ENCODE measurements around the gene PLA2G2C. TPM values are rescaled to one million over a fixed set of nuclear protein-coding genes. Genes with fewer than 3 reads are reported as not detected.
"Not testable (repeated sequence)": the region's sequence is repeated elsewhere in the genome, so short reads cannot be mapped to it uniquely, and the experiment has no call there.

Gene PLA2G2C
- polyA plus RNA-seq, 2 donors = 0.07 to 0.14 TPM

DNA sequence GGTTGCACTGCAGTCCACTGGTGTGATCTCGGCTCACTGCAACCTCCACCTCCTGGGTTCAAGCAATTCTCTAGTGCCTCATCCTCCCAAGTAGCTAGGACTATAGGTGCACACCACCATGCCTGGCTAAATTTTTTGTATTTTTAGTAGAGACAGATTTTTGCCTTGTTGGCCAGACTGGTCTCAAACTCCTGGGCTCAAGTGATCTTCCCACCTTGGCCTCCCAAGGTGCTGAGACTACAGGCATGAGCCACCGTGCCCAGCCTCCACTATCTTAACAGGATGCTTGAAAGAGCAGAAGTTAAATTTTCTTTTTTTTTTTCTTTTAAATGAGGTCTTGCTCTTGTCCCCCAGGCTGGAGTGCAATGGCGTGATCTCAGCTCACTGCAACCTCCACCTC is 55.8 kb downstream of the PLA2G2C start:
- 93 to 94% methylated on average over 3 of the region's 3 CpGs for WGBS, 2 donors
- not testable (repeated sequence) for H3K4me1 ChIP-seq (ENCODE audit: control insufficient read depth in 2 of 2, insufficient read depth in 2 of 2, low read length in 1 of 2); H3K27me3 ChIP-seq (ENCODE audit: control insufficient read depth in 1 of 2, insufficient read depth in 2 of 2, low read length in 2 of 2)

DNA sequence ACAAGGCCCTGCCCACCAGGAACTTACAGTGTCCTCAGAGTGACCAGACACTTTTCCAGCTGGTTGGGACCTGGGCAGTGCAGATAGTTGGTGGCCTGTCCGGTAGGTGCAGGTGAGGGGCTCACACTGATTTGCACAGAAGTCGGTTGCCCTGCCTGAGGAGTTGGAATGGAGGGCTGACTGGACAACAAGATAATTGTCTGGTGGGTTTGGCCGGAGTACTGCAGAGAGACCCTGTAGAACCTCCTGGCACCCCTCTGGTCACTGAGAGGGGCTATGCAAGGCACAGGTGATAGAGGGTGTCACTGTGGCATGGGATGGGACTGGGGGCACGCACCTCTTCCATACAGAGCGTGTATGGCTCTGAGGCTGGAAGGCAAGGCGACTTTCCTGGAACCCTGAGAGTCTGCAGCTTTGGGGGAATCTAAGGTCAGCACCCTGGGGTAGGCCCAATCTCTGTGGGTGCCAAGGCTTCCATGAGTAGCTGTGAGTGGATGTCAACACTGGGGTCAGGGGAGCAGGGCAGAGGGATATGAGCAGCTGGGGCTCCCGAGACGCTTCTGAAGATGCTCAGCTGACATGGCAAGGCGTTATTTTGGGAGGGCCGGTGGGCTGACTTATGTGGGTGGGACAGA is 59.4 kb downstream of the PLA2G2C start:
- 97% methylated on average over 10 of the region's 10 CpGs for WGBS, 2 donors
- Histone ChIP-seq H3K9me3 (ENCODE audit: control insufficient read depth in 2 of 2, insufficient read depth in 1 of 2, low read depth in 1 of 2, low read length in 1 of 2) (no peaks in the 10 kb centered on the region), H3K27me3 (ENCODE audit: control insufficient read depth in 1 of 2, insufficient read depth in 2 of 2, low read length in 2 of 2) (no peaks in the 10 kb centered on the region), H3K4me3 (ENCODE audit: low read depth in 1 of 2, low read length in 2 of 2) (no peak overlapping the region), H3K27ac (ENCODE audit: low read depth in 2 of 2, low read length in 1 of 2) (no peak overlapping the region), H3K36me3 (ENCODE audit: control insufficient read depth in 2 of 2, insufficient read depth in 2 of 2, low read length in 1 of 2) (no peaks in the 10 kb centered on the region), H3K4me1 (ENCODE audit: control insufficient read depth in 2 of 2, insufficient read depth in 2 of 2, low read length in 1 of 2) (peaks cover 0 to 5% of the 10 kb centered on the region in 2 donors)

More for the DNA sequence above, 55.8 kb downstream of the PLA2G2C start:
- H3K4me3 ChIP-seq (ENCODE audit: low read depth in 1 of 2, low read length in 2 of 2); H3K9me3 ChIP-seq (ENCODE audit: control insufficient read depth in 2 of 2, insufficient read depth in 1 of 2, low read depth in 1 of 2, low read length in 1 of 2); H3K36me3 ChIP-seq (ENCODE audit: control insufficient read depth in 2 of 2, insufficient read depth in 2 of 2, low read length in 1 of 2); H3K27ac ChIP-seq (ENCODE audit: low read depth in 2 of 2, low read length in 1 of 2): not testable (repeated sequence)

DNA sequence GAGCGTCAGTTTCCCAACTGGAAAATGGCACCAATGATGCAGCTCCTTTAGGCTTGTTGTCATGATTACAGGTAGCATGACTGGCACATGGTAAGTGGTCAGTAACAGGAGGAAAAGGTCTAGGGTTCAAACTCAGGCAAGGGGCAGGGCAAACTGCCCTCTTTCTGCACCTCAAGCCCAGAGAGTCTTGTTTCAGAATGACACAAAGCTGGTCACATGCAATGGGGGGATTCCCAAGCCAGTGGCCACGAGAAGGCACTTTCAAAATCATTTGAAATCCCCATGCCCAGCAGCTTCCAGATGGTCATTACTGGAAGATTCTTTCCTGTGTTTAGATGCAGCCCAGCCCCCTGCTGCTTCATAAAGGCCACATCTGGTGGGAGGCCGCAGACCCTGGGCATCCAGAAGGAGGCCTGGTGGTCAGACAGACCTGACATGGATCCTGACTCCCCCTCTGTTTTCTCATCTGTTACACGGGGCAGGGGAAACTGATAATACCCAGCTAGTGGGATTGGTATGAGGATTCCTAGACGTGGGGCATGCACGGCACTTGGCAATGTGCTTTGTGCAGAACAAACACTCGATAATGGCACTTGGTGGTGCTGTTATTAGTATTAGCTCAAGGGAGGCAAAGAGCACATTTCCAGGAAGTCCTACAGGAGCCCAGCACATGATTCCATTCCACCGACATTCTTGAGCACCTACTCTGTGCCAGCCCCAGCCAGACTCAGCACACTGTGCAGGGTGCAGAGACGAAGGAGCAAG is 60.1 kb downstream of the PLA2G2C start:
- no peak overlapping the region for H3K27ac ChIP-seq (ENCODE audit: low read depth in 2 of 2, low read length in 1 of 2)
- 71 to 76% methylated on average over 9 of the region's 9 CpGs for WGBS, 2 donors
- no peak overlapping the region for H3K4me3 ChIP-seq (ENCODE audit: low read depth in 1 of 2, low read length in 2 of 2)
- H3K27me3 ChIP-seq (ENCODE audit: control insufficient read depth in 1 of 2, insufficient read depth in 2 of 2, low read length in 2 of 2) = no peaks in the 10 kb centered on the region
- H3K4me1 ChIP-seq (ENCODE audit: control insufficient read depth in 2 of 2, insufficient read depth in 2 of 2, low read length in 1 of 2) = peaks cover 0 to 5% of the 10 kb centered on the region in 2 donors
- H3K9me3 ChIP-seq (ENCODE audit: control insufficient read depth in 2 of 2, insufficient read depth in 1 of 2, low read depth in 1 of 2, low read length in 1 of 2) = no peaks in the 10 kb centered on the region
- H3K36me3 ChIP-seq (ENCODE audit: control insufficient read depth in 2 of 2, insufficient read depth in 2 of 2, low read length in 1 of 2) = no peaks in the 10 kb centered on the region

DNA sequence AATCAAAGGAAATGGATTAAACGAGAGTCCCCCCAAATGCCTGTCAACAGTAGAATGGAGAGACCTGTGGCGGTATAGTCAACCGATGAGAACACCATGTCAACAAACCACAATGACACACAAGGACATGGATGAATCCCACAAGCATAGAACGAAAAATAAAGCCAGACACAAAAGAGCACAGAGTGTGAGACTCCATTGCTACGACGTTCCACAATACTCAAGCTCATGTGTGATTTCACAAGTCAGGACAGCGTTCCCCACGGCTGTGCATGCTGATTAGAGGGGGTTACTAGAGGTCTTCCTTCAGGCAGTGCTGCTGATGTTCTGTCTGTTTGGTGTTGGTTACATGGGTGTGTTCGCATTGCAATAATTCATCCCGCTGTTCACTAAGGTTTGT is 61.2 kb downstream of the PLA2G2C start:
- H3K9me3 ChIP-seq (ENCODE audit: control insufficient read depth in 2 of 2, insufficient read depth in 1 of 2, low read depth in 1 of 2, low read length in 1 of 2) = no peaks in the 10 kb centered on the region
- no peak overlapping the region for H3K4me3 ChIP-seq (ENCODE audit: low read depth in 1 of 2, low read length in 2 of 2)
- no peaks in the 10 kb centered on the region for H3K36me3 ChIP-seq (ENCODE audit: control insufficient read depth in 2 of 2, insufficient read depth in 2 of 2, low read length in 1 of 2)
- H3K27ac ChIP-seq (ENCODE audit: low read depth in 2 of 2, low read length in 1 of 2) = peak overlapping the region in 1 of 2 donors; percentile 27
- H3K27me3 ChIP-seq (ENCODE audit: control insufficient read depth in 1 of 2, insufficient read depth in 2 of 2, low read length in 2 of 2) = no peaks in the 10 kb centered on the region
- WGBS, 2 donors = 49 to 62% methylated on average over 10 of the region's 10 CpGs
- peaks cover 0 to 5% of the 10 kb centered on the region in 2 donors for H3K4me1 ChIP-seq (ENCODE audit: control insufficient read depth in 2 of 2, insufficient read depth in 2 of 2, low read length in 1 of 2)

DNA sequence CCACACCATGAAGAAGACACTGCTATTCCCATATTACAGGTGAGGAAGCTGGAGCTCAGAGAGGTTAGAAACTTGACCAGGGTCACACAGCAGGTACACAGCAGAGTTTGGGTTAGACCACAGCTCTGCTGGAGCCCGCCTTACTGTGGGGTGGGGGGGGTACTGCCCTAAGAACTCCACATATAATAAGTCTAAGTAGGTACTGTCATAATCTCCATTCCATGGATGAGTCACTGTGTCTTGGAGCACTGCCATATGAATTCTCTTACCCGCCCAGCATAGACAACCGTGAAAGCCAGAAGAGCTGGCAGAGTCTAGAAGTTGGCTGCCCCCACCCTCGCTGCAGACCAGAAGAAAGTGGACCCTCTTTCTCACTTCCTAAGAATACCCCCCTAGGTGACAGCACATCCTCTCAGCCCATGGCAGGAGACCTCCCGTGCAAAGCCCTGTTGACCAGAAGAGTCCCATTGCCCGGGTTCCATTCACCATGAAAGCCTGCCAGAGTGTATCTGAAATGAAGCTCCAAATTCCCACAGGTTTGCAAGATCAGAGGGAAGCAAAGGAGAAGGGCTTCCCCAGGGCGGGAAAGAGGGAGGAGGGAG is 61.8 kb downstream of the PLA2G2C start:
- Histone ChIP-seq H3K36me3 (ENCODE audit: control insufficient read depth in 2 of 2, insufficient read depth in 2 of 2, low read length in 1 of 2) (no peaks in the 10 kb centered on the region), H3K27ac (ENCODE audit: low read depth in 2 of 2, low read length in 1 of 2) (peak overlapping the region in 1 of 2 donors; percentile 27), H3K4me3 (ENCODE audit: low read depth in 1 of 2, low read length in 2 of 2) (no peak overlapping the region), H3K4me1 (ENCODE audit: control insufficient read depth in 2 of 2, insufficient read depth in 2 of 2, low read length in 1 of 2) (peaks cover 0 to 5% of the 10 kb centered on the region in 2 donors), H3K9me3 (ENCODE audit: control insufficient read depth in 2 of 2, insufficient read depth in 1 of 2, low read depth in 1 of 2, low read length in 1 of 2) (no peaks in the 10 kb centered on the region), H3K27me3 (ENCODE audit: control insufficient read depth in 1 of 2, insufficient read depth in 2 of 2, low read length in 2 of 2) (no peaks in the 10 kb centered on the region)
- WGBS, 2 donors = 33 to 42% methylated on average over 7 of the region's 7 CpGs

DNA sequence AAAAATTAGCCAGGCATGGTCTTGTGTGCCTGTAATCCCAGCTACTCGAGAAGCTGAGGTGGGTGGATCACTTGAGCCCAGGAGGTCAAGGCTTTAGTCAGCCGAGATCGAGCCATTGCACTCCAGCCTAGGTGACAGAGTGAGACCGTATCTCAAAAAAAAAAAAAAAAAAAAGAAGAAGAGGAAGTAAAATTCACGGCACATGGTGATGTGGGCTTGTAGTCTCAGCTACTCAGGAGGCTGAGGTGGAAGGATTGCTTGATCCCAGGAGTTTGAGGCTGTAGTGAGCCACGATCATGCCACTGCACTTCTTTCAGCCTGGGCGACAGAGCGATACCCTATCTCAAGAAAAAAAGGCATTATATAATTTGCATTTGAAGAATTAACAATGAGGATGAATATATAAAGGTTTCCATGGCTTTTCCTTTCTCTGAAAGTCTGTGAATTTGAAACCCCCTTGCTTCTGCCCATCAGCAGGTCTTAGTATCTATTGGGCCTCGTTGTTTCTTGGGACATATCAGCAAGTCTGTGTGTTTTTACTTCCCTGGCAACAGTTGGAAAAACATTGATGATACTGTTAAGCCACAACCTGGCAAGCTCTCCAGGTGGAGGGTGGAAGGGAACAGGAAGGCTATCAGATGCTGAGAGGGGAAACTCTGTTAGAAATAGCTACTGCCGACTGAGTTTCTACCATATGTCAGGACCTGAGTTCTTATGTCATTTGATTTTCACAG is 62.4 kb downstream of the PLA2G2C start:
- no peaks in the 10 kb centered on the region for H3K36me3 ChIP-seq (ENCODE audit: control insufficient read depth in 2 of 2, insufficient read depth in 2 of 2, low read length in 1 of 2)
- H3K27me3 ChIP-seq (ENCODE audit: control insufficient read depth in 1 of 2, insufficient read depth in 2 of 2, low read length in 2 of 2) = no peaks in the 10 kb centered on the region
- peaks cover 0 to 5% of the 10 kb centered on the region in 2 donors for H3K4me1 ChIP-seq (ENCODE audit: control insufficient read depth in 2 of 2, insufficient read depth in 2 of 2, low read length in 1 of 2)
- H3K27ac ChIP-seq (ENCODE audit: low read depth in 2 of 2, low read length in 1 of 2) = no peak overlapping the region
- H3K9me3 ChIP-seq (ENCODE audit: control insufficient read depth in 2 of 2, insufficient read depth in 1 of 2, low read depth in 1 of 2, low read length in 1 of 2) = no peaks in the 10 kb centered on the region
- no peak overlapping the region for H3K4me3 ChIP-seq (ENCODE audit: low read depth in 1 of 2, low read length in 2 of 2)
- 61 to 70% methylated on average over 10 of the region's 10 CpGs for WGBS, 2 donors

DNA sequence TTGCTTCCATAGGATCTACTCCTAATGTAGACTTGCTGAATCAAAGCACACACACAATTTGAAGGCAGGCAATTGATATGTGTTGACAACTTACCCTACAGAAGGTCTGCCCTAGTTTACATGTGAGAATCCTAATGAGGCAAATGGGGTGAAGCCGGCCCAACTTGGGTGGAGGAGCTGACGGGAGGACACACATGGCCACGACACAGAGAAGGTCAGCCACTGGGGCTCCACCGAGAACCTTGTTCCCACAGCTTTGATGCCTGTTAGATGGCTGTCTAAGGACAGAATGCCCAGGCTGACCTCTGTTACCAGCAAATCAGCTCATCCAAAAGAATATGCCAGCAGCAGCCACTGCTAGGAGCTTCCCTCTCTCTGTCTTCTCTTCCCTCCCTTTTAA is 65.5 kb downstream of the PLA2G2C start:
- 82 to 95% methylated on average over 4 of the region's 4 CpGs for WGBS, 2 donors
- Histone ChIP-seq H3K36me3 (ENCODE audit: control insufficient read depth in 2 of 2, insufficient read depth in 2 of 2, low read length in 1 of 2) (no peaks in the 10 kb centered on the region), H3K27me3 (ENCODE audit: control insufficient read depth in 1 of 2, insufficient read depth in 2 of 2, low read length in 2 of 2) (no peaks in the 10 kb centered on the region), H3K4me1 (ENCODE audit: control insufficient read depth in 2 of 2, insufficient read depth in 2 of 2, low read length in 1 of 2) (peaks cover 0 to 5% of the 10 kb centered on the region in 2 donors), H3K27ac (ENCODE audit: low read depth in 2 of 2, low read length in 1 of 2) (no peak overlapping the region), H3K9me3 (ENCODE audit: control insufficient read depth in 2 of 2, insufficient read depth in 1 of 2, low read depth in 1 of 2, low read length in 1 of 2) (no peaks in the 10 kb centered on the region), H3K4me3 (ENCODE audit: low read depth in 1 of 2, low read length in 2 of 2) (no peak overlapping the region)

DNA sequence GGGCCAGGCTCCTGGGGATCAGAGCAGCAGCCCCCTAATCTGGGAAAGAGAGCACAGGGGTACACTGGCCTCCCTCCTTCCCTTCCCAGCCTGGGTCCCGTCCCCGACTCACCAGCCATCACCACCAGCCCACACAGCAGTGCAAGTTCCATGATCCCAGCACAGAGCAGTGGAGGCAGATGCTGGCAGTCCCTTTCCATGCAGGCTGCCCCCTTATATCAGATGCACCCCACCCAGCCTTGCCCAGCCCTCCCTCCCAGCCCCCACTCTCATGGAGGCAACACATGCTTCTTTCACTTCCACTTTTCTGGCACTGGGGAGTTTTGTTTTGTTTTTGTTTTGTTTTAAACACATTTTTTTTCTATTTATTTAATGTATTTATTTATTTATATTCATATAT is 67.0 kb downstream of the PLA2G2C start, which contains the start of gene PLA2G2D:
Gene PLA2G2D (minus strand): TSS at position 190 of the 400 bp plus-strand sequence. CDS start 38 bp downstream, at position 152.
- Histone ChIP-seq H3K27ac (ENCODE audit: low read depth in 2 of 2, low read length in 1 of 2) (no peak within 1 kb of the TSS), H3K9me3 (ENCODE audit: control insufficient read depth in 2 of 2, insufficient read depth in 1 of 2, low read depth in 1 of 2, low read length in 1 of 2) (no peaks in the 10 kb centered on the region), H3K4me1 (ENCODE audit: control insufficient read depth in 2 of 2, insufficient read depth in 2 of 2, low read length in 1 of 2) (no peaks in the 10 kb centered on the region), H3K27me3 (ENCODE audit: control insufficient read depth in 1 of 2, insufficient read depth in 2 of 2, low read length in 2 of 2) (no peaks in the 10 kb centered on the region), H3K4me3 (ENCODE audit: low read depth in 1 of 2, low read length in 2 of 2) (no peak within 1 kb of the TSS), H3K36me3 (ENCODE audit: control insufficient read depth in 2 of 2, insufficient read depth in 2 of 2, low read length in 1 of 2) (no peaks in the 10 kb centered on the region)
- WGBS, 2 donors = 77 to 97% methylated on average over 2 of the region's 2 CpGs

DNA sequence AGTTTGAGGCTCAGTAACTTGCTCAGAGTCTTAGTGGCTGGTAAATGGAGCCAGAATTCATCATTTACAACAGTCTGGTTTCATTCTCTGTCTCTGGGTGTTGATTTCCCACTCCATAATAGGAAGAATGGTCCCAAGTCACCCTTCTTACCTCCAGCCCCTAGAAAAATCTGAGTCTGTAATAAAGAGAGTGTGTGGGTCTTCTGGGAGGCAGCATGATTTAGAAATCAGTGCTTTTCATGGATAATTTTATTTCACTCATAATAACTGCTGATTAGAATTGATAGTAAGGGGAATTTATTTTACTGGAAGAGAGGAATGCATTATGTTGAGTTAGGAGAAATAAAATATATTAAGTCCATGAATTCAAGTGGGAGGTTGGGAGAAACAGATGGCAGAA is 69.1 kb downstream of the PLA2G2C start:
- no peaks in the 10 kb centered on the region for H3K36me3 ChIP-seq (ENCODE audit: control insufficient read depth in 2 of 2, insufficient read depth in 2 of 2, low read length in 1 of 2)
- no peak overlapping the region for H3K27ac ChIP-seq (ENCODE audit: low read depth in 2 of 2, low read length in 1 of 2)
- H3K9me3 ChIP-seq (ENCODE audit: control insufficient read depth in 2 of 2, insufficient read depth in 1 of 2, low read depth in 1 of 2, low read length in 1 of 2) = no peaks in the 10 kb centered on the region
- H3K4me1 ChIP-seq (ENCODE audit: control insufficient read depth in 2 of 2, insufficient read depth in 2 of 2, low read length in 1 of 2) = no peaks in the 10 kb centered on the region
- no peak overlapping the region for H3K4me3 ChIP-seq (ENCODE audit: low read depth in 1 of 2, low read length in 2 of 2)
- H3K27me3 ChIP-seq (ENCODE audit: control insufficient read depth in 1 of 2, insufficient read depth in 2 of 2, low read length in 2 of 2) = no peaks in the 10 kb centered on the region

Measured in esophagus (tissue), 2 donors.